Neural progenitor cell (in vitro differentiated cells): Measurements from ENCODE around the gene NOTUM.

ENCODE experiments used
- EZH2 ChIP-seq: fragments of 200-600 bp; sonication (generic); IDR thresholded peaks from 2 replicates; pipeline ENCODE4 v1.6.1; 2017; ENCODE audit warnings: antibody characterized with exemption, mild to moderate bottlenecking, moderate library complexity
- TF ChIP-seq, protein P1 (sequence below): fragments of 200-600 bp; sonication (generic); IDR thresholded peaks from 2 replicates; pipeline ENCODE4 v1.5.1; 2017; ENCODE audit warnings: antibody characterized with exemption, mild to moderate bottlenecking

- TF ChIP-seq, protein P1, sequence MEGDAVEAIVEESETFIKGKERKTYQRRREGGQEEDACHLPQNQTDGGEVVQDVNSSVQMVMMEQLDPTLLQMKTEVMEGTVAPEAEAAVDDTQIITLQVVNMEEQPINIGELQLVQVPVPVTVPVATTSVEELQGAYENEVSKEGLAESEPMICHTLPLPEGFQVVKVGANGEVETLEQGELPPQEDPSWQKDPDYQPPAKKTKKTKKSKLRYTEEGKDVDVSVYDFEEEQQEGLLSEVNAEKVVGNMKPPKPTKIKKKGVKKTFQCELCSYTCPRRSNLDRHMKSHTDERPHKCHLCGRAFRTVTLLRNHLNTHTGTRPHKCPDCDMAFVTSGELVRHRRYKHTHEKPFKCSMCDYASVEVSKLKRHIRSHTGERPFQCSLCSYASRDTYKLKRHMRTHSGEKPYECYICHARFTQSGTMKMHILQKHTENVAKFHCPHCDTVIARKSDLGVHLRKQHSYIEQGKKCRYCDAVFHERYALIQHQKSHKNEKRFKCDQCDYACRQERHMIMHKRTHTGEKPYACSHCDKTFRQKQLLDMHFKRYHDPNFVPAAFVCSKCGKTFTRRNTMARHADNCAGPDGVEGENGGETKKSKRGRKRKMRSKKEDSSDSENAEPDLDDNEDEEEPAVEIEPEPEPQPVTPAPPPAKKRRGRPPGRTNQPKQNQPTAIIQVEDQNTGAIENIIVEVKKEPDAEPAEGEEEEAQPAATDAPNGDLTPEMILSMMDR, result no peak
- no peak for TF ChIP-seq EZH2
These were observed 22.1 kb upstream of the NOTUM start for GRCh38 chr17:81983011-81983638.
